ENCODE data around the gene TPK1. TPM values are rescaled to one million over a fixed set of nuclear protein-coding genes. Genes with fewer than 3 reads are reported as not detected.
"Not testable (repeated sequence)": the region's sequence is repeated elsewhere in the genome, so short reads cannot be mapped to it uniquely, and the experiment has no call there.

TPK1 gene
- total RNA-seq, 1 experiment from 2014 or later, result 3.1 TPM

GRCh38 chr7:144805627-144806239 is 30.1 kb downstream of the TPK1 start:
- H2AFZ ChIP-seq (ENCODE audit: low read length), result no peak overlapping the region
- H3K4me3 Mint-ChIP-seq, result no peak overlapping the region
- H3K4ac ChIP-seq (ENCODE audit: low read depth, low read length), result no peak overlapping the region
- H3K56ac ChIP-seq (ENCODE audit: insufficient read length, low read depth, low read length), result no peak overlapping the region
- H2BK15ac ChIP-seq (ENCODE audit: low read depth, low read length), result no peak overlapping the region
- H3K23me2 ChIP-seq (ENCODE audit: insufficient read length, low read depth, low read length, poor library complexity, severe bottlenecking), result no peaks in the 10 kb centered on the region
- no peak overlapping the region for H4K8ac ChIP-seq (replicated peaks; ENCODE audit: insufficient read length, low read depth, low read length)
- H3K27me3 Mint-ChIP-seq (ENCODE audit: low read depth), result no peaks in the 10 kb centered on the region
- H4K91ac ChIP-seq (ENCODE audit: insufficient read length, low read depth, low read length), result no peak overlapping the region
- no peak overlapping the region for H3K27ac Mint-ChIP-seq
- H3K27ac ChIP-seq (ENCODE audit: insufficient read length, low read depth, low read length), result no peak overlapping the region
- H3T11ph ChIP-seq (ENCODE audit: low read length), result no peak overlapping the region
- H2BK120ac ChIP-seq (ENCODE audit: low read depth, low read length, poor library complexity, severe bottlenecking), result no peak overlapping the region
- no peaks in the 10 kb centered on the region for H3K79me2 ChIP-seq (ENCODE audit: insufficient read depth, low read length)
- H3K14ac ChIP-seq (ENCODE audit: insufficient read depth, low read length), result no peak overlapping the region
- H3K18ac ChIP-seq (ENCODE audit: insufficient read length, low read depth, low read length), result no peak overlapping the region
- H3K9me3 Mint-ChIP-seq, result peaks cover 0 to 2% of the 10 kb centered on the region in 2 experiments; a peak in 2 of 5 replicates
- H3K4me1 Mint-ChIP-seq, result peaks cover 3 to 4% of the 10 kb centered on the region in 2 experiments; a peak in 3 of 4 replicates
- no peak for TF ChIP-seq CTCF (conservative IDR thresholded peaks at IDR 0.05)
- no peak overlapping the region for H3K23ac ChIP-seq (ENCODE audit: insufficient read length, low read depth, low read length)
- H2BK12ac ChIP-seq (ENCODE audit: insufficient read length, low read depth, low read length), result no peak overlapping the region
- no peak overlapping the region for H3K9ac ChIP-seq (ENCODE audit: extremely low read depth, insufficient read length, low read length)
- no peak for DNase-seq
- WGBS (ENCODE audit: extremely low coverage, insufficient read length, low lambda C conversion rate), result no CpG with 5 or more reads among the region's 5 CpGs
- H3K27me3 ChIP-seq (ENCODE audit: insufficient read depth, low read length), result no peaks in the 10 kb centered on the region
- H3K4me2 ChIP-seq (ENCODE audit: insufficient read depth, insufficient read length, low read length), result no peak overlapping the region
- H2BK5ac ChIP-seq (ENCODE audit: insufficient read length, low read length), result no peak overlapping the region
- no peak overlapping the region for H2AK5ac ChIP-seq (ENCODE audit: insufficient read length, low read length)
- no peak overlapping the region for H4K5ac ChIP-seq (ENCODE audit: insufficient read length, low read depth, low read length)
- H3K36me3 Mint-ChIP-seq (ENCODE audit: insufficient read depth in 1 of 3, low read depth in 3 of 3), result no peaks in the 10 kb centered on the region
- no peaks in the 10 kb centered on the region for H3K79me1 ChIP-seq (ENCODE audit: insufficient read depth, low read depth, low read length, poor library complexity, severe bottlenecking)
- no peaks in the 10 kb centered on the region for H3K4me1 ChIP-seq (ENCODE audit: insufficient read depth, low read length)
- H2BK20ac ChIP-seq (ENCODE audit: low read depth, low read length, poor library complexity, severe bottlenecking), result no peak overlapping the region
- no peaks in the 10 kb centered on the region for H3K9me3 ChIP-seq (ENCODE audit: control insufficient read depth, low read depth, low read length)
- no peaks in the 10 kb centered on the region for H4K20me1 ChIP-seq (ENCODE audit: control insufficient read depth, insufficient read depth, insufficient read length)

GRCh38 chr7:144800678-144801436 is 35.0 kb downstream of the TPK1 start:
- H3K4ac ChIP-seq (ENCODE audit: low read depth, low read length); H3K18ac ChIP-seq (ENCODE audit: insufficient read length, low read depth, low read length); H4K5ac ChIP-seq (ENCODE audit: insufficient read length, low read depth, low read length); H4K91ac ChIP-seq (ENCODE audit: insufficient read length, low read depth, low read length); H2AK5ac ChIP-seq (ENCODE audit: insufficient read length, low read length); H3K79me2 ChIP-seq (ENCODE audit: insufficient read depth, low read length); H2BK12ac ChIP-seq (ENCODE audit: insufficient read length, low read depth, low read length); H3K27ac Mint-ChIP-seq; H3K27ac ChIP-seq (ENCODE audit: insufficient read length, low read depth, low read length); H3K56ac ChIP-seq (ENCODE audit: insufficient read length, low read depth, low read length); H3K4me1 ChIP-seq (ENCODE audit: insufficient read depth, low read length); H3K4me2 ChIP-seq (ENCODE audit: insufficient read depth, insufficient read length, low read length); H2BK120ac ChIP-seq (ENCODE audit: low read depth, low read length, poor library complexity, severe bottlenecking); DNase-seq; H2AFZ ChIP-seq (ENCODE audit: low read length); H3K23ac ChIP-seq (ENCODE audit: insufficient read length, low read depth, low read length); H3T11ph ChIP-seq (ENCODE audit: low read length); H2BK15ac ChIP-seq (ENCODE audit: low read depth, low read length); H4K8ac ChIP-seq (replicated peaks; ENCODE audit: insufficient read length, low read depth, low read length); H3K23me2 ChIP-seq (ENCODE audit: insufficient read length, low read depth, low read length, poor library complexity, severe bottlenecking); H2BK20ac ChIP-seq (ENCODE audit: low read depth, low read length, poor library complexity, severe bottlenecking); H3K4me3 Mint-ChIP-seq; H3K9ac ChIP-seq (ENCODE audit: extremely low read depth, insufficient read length, low read length); H3K9me3 ChIP-seq (ENCODE audit: control insufficient read depth, low read depth, low read length); H4K20me1 ChIP-seq (ENCODE audit: control insufficient read depth, insufficient read depth, insufficient read length); H3K27me3 ChIP-seq (ENCODE audit: insufficient read depth, low read length); H3K4me1 Mint-ChIP-seq; H3K79me1 ChIP-seq (ENCODE audit: insufficient read depth, low read depth, low read length, poor library complexity, severe bottlenecking); H3K27me3 Mint-ChIP-seq (ENCODE audit: low read depth); H2BK5ac ChIP-seq (ENCODE audit: insufficient read length, low read length); H3K14ac ChIP-seq (ENCODE audit: insufficient read depth, low read length): not testable (repeated sequence)
- H3K9me3 Mint-ChIP-seq, result peaks cover 12% of the 10 kb centered on the region in 2 experiments; a peak in 4 of 5 replicates
- H3K36me3 Mint-ChIP-seq (ENCODE audit: insufficient read depth in 1 of 3, low read depth in 3 of 3), result peaks cover 2 to 17% (median 5%) of the 10 kb centered on the region in 3 experiments; a peak in 4 of 7 replicates
- WGBS (ENCODE audit: extremely low coverage, insufficient read length, low lambda C conversion rate), result no CpG with 5 or more reads among the region's 4 CpGs

All from H9 (cell line).